Breast epithelium (tissue), 3 donors: Measurements from ENCODE around the gene TESPA1.

Experiments
- POLR2AphosphoS5 ChIP-seq, 3 donors: sonication (generic); formaldehyde crosslinking; IDR thresholded peaks; one replicate each; pipeline ENCODE4 v1.6.1; 2017; ENCODE audit warnings: antibody characterized with exemption in 3 of 3
- TF ChIP-seq, protein P1 (sequence below), 3 donors: fragments of 450-650 bp; IDR thresholded peaks; one replicate each; pipeline ENCODE4 v1.5.1; 2016 to 2017; ENCODE audit warnings: antibody characterized with exemption in 3 of 3, mild to moderate bottlenecking in 3 of 3, moderate library complexity in 3 of 3

DNA sequence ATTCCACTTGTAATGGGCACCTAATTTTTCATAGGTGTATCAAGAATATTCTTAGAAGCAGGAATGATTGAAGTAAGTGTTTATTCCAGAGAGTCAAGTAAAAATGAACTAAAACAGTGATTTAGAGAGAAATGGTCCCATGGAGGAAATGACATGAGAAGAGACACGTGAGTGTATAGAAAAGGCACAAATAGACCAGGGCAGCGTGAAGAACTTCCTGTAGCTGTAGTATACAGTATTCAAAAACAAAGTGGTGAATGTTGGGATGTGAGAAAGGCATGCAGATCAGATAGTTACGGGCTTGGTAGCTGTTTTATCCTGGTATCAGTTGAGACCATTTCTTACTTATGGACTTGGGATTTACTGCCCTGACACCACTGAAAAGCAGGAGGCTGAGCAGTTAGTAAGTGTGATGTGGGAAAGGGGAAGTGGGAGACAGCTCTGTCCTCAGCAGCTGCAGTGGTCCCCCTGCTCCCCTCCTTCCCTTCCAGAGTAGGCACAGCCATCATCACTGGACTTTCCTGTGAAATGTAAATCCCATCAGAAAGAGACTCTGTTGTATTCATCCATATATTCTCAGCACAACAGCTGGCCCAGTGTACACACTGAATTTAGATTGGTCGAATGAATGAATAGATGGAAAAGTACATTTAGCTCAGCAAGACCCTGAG is 16.8 kb upstream of the TESPA1 start:
- TF ChIP-seq, protein P1, sequence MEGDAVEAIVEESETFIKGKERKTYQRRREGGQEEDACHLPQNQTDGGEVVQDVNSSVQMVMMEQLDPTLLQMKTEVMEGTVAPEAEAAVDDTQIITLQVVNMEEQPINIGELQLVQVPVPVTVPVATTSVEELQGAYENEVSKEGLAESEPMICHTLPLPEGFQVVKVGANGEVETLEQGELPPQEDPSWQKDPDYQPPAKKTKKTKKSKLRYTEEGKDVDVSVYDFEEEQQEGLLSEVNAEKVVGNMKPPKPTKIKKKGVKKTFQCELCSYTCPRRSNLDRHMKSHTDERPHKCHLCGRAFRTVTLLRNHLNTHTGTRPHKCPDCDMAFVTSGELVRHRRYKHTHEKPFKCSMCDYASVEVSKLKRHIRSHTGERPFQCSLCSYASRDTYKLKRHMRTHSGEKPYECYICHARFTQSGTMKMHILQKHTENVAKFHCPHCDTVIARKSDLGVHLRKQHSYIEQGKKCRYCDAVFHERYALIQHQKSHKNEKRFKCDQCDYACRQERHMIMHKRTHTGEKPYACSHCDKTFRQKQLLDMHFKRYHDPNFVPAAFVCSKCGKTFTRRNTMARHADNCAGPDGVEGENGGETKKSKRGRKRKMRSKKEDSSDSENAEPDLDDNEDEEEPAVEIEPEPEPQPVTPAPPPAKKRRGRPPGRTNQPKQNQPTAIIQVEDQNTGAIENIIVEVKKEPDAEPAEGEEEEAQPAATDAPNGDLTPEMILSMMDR (IDR thresholded peaks at IDR 0.05) = no peak
- no peak for TF ChIP-seq POLR2AphosphoS5 (IDR thresholded peaks at IDR 0.05)
